ENCODE measurements around the gene LMCD1.
A peak's percentile ranks its signal among the peaks of the same experiment; 100 is the strongest.

LMCD1 gene

DNA sequence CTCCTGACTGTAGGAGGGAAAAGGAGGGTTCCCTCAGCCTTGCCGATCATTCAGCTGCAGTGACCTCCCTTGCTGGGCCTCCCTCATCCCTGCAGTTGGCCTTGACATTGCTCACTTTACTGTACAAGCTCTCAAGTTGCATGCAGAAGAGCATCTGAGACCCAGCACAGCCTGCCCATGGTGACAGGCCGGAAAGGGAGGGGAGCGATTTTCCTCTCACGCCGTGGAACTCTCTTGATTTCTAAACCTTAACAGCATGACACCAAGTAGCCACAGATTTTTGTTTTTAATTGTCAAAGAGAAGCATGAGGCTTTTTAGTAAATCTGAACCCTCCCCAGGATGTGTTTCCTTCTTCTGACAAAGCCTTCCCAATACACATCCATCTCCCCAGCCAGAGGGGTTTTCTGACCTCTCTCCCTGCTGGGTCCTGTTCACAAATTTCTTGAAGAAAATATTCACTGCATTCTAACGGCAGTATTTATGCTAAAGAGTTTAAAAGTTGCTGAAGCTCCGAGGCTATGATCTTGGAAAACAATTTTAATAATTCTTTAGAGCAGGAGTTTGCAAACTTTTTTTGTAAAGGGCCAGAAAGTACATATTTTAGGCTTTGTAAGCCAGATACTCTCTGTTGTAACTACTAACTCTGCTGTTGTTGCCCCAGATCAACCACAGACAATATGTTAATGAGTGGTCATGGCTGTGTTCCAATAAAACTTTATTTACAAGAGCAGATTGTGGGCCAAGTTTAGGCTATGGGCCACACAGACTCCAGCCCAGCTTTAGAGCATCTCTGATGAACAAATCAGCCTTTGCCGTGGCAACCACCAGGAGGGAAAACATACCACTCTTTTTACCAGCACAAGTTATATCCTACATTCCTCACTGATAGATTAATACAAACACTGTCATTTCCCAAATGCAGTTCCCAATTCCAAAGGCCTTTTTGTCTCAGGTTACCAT lies 34.8 kb downstream of the LMCD1 start:
- peak; percentile 70 for DNase-seq (ENCODE audit: low read depth, low spot score)

GRCh38 chr3:8537440-8537839 lies 35.8 kb downstream of the LMCD1 start:
- DNase-seq (ENCODE audit: low read depth, low spot score): no peak

- no peak for DNase-seq (ENCODE audit: low read depth, low spot score)
Observed at GRCh38 chr3:8538223-8538622, 36.6 kb downstream of the LMCD1 start.

DNA sequence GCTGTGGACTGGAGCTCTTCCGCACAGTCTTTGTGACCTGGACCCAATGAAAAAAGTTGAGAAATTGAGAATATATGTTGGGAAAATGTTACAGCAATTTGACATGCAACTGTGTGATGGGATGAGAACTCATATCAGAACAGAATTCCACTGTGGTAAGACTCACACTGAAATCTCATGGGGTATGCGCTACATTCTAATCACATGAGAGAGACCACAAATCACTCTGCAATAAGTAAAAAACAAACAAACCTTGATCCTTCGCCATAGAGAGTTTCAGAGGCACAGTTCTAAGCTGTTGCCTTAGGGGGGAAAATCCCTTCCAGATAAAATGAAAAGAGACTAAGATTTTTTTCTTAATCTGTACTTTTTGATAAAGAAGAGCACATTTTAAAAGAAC lies 37.3 kb downstream of the LMCD1 start:
- peak; percentile 69 for DNase-seq (ENCODE audit: low read depth, low spot score)

DNA sequence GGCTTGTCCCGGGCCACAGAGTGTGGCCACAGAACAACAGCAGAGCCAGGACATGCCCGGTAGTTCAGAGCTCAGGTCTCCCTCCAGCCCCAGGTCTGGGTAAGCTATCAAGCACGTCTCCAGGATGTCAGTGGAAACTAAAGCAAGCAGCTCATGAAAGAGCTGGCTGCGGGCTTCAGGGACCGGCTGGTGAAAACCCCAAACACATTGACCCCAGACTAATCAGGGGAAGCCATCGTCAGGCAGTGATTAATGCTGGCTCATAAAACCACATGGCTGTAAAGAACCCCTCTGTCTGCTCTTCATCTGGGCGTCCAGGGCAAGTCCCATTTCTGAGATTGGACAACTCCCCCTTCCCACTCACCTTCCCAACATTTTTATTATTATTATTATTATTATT lies 37.8 kb downstream of the LMCD1 start:
- peak; percentile 61 for DNase-seq (ENCODE audit: low read depth, low spot score)

- DNase-seq (ENCODE audit: low read depth, low spot score): no peak
Observed at GRCh38 chr3:8540456-8540855, 38.8 kb downstream of the LMCD1 start.

GRCh38 chr3:8541486-8541885 lies 39.9 kb downstream of the LMCD1 start:
- no peak for DNase-seq (ENCODE audit: low read depth, low spot score)

- no peak for DNase-seq (ENCODE audit: low read depth, low spot score)
Observed at GRCh38 chr3:8542190-8543135, 40.8 kb downstream of the LMCD1 start.

DNA sequence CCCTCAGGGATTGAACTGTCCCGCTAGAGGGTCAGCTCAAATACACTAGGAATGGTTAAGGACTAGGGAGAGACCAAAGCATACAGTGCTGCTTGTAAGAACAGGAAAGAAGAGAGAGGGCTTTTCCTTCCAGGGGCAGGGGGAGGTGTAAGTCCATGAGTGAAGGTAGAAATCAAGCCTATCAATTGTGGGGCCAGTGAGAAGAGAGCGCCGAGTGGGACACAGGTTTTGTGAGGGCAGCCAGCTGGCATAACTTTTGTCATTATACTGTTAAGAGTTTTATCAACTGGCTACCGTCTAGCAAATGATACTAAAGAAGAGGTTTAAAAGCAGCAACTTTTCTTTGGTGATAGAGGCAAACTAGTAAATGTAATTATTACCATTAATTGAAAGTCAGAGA lies 45.0 kb downstream of the LMCD1 start:
- DNase-seq (ENCODE audit: low read depth, low spot score): no peak

DNA sequence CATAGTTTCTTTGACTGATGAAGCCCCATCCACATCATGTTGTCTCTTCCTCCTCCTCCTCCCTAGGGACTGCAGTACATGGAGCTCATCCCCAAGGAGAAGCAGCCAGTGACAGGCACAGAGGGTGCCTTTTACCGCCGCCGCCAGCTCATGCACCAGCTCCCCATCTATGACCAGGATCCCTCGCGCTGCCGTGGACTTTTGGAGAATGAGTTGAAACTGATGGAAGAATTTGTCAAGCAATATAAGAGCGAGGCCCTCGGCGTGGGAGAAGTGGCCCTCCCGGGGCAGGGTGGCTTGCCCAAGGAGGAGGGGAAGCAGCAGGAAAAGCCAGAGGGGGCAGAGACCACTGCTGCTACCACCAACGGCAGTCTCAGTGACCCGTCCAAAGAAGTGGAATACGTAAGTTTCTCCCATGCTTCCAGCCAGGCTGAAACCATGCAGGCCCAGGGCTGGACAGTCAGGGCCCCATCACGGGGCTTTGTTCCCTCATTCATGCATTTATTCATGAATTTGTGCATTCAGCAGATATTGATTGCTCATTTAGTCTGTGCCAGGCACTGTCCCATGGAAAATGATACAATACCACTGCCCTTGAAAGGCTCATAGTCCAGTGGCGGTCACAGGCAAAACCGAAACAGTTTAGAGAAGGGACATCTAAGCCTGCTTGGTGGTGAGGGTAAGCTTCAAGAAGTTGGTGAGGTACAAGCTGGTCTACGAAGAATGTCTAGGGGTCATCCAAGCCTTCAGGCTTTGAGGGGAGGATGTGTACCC lies 47.1 kb downstream of the LMCD1 start:
- no peak for DNase-seq (ENCODE audit: low read depth, low spot score)

DNA sequence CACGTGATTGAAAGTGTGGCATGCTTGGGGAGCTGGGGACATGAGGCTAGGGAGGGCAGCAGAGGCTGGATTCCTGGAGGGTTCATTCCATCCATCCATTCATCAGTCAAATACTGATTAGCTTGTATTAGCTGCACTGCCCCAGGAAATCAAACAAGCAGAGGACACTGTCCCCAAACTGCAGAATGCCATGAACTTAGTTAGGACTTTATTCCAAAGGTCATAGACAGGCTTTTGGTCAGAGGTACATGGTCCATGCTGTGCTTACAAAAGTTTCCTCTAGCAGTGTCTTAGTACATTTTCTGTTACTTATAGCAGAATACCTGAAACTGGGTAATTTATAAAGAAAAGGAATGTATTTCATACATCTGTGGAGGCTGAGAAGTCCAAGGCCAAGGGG lies 47.7 kb downstream of the LMCD1 start:
- no peak for DNase-seq (ENCODE audit: low read depth, low spot score)

- DNase-seq (ENCODE audit: low read depth, low spot score): no peak
Observed at GRCh38 chr3:8550611-8551010, 49.0 kb downstream of the LMCD1 start.

- DNase-seq (ENCODE audit: low read depth, low spot score): no peak
Observed at GRCh38 chr3:8552223-8552762, 50.7 kb downstream of the LMCD1 start.

DNA sequence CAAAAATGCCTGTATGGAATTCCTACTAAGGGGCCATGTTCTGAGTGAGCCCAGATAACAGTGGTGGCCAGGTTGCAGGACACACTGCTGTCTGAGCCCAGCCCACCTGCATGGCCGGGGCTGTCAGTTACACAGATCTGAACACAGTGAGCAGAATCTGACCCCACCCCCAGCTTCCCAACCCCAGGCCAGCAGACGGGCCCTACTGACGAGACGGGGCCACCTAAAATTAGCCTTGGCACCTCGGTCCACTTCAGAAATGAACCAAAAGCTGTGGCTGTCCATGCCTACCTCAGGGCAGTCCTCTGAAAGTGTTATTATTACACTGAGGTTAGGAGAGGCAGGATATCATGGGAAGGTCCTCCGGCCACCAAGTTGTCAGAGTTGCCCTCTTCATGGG lies 51.8 kb downstream of the LMCD1 start:
- DNase-seq (ENCODE audit: low read depth, low spot score): no peak

DNA sequence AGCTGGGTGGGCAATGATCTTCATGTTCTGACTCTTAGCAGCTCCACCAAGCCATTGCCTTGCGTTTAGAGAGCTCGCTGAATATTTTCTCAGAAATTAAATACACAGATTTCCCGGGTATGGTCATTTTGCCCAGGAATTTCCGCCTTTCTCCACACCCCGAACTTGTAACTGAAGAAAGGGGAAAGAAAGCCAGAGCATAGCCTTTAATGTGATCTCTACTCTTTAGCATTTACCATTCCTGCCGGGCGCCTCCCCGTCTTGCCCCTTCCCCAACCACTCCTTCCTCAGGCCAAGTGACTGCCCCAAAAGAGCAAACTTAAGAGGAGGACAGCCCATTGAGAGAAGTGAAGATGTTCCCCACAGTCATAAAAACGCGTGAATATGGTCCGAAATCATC lies 53.1 kb downstream of the LMCD1 start:
- DNase-seq (ENCODE audit: low read depth, low spot score): no peak

GRCh38 chr3:8555113-8555661 lies 53.6 kb downstream of the LMCD1 start:
- DNase-seq (ENCODE audit: low read depth, low spot score): peak; percentile 97

- no peak for DNase-seq (ENCODE audit: low read depth, low spot score)
Observed at GRCh38 chr3:8555725-8556472, 54.3 kb downstream of the LMCD1 start.

DNA sequence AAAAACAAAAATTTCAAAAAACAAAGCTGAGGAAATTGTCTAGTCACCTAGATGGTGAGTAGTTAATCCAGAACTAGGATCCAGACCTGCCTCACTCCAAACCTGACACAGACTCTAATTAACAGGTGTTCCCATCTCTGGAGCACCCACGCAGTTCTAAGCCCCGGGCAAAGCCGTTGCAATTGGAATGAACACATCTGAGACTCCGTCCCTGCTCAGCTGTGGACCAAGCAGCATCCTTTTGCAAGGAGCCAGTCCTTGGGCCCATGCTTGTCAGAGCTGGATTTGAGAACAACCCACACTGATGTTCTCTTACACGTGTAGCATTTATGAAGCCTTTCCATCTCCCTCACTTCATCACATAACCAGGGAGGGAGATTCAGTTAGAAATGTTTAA lies 54.8 kb downstream of the LMCD1 start:
- no peak for DNase-seq (ENCODE audit: low read depth, low spot score)

DNA sequence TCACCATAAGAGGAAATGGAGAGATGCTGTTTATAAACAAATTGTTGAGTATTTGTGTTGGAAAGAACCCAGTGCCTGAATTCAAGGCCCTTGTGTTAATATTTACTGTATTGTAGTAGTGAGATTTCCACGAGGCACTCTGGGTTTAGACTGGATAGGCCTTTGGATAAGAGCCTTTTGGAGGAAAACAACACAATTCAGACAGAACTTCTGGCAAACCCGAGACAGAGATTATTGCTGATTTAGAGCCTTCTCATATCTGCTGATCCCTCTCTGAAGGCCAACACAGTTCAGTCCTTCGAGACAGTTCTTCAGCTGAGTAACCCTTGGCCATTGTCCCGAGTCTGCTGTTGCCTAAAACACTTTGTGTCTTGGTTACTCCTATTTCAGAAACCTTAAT lies 55.7 kb downstream of the LMCD1 start:
- no peak for DNase-seq (ENCODE audit: low read depth, low spot score)

- no peak for DNase-seq (ENCODE audit: low read depth, low spot score)
Observed at GRCh38 chr3:8558645-8559044, 57.0 kb downstream of the LMCD1 start.

Data from astrocyte of the hippocampus (primary cell).